ENCODE data around the gene ZFAND3. TPM values are rescaled to one million over a fixed set of nuclear protein-coding genes. Genes with fewer than 3 reads are reported as not detected.

Gene ZFAND3
- polyA plus RNA-seq, 1 donor (not counting 4 experiments of a cell fraction or from before 2014, with no cell fraction given), result 19.6 TPM

DNA sequence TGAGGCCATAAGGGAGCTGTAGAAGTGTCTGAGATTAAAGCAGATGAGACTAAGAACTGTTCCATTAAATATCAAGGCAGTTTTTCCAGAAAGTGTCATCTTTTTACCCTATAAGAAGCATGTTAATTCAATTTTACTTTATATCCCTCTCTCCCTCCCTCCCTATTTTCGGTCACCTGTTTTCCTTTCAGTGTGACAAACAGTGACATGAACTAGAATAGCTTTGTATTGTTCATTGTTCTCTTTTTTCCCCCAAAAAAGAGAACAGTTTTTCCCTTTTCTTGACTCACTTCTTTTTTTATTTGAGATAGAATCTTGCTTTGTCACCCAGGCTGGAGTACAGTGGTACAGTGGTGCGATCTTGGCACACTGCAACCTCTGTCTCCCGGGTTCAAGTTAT, 269.3 kb downstream of the ZFAND3 start:
- no peaks in the 10 kb centered on the region for H3K36me3 ChIP-seq (ENCODE audit: control insufficient read depth in 2 of 2, extremely low read depth in 1 of 2, insufficient read depth in 2 of 2, low read length in 2 of 2)
- no peak overlapping the region for H3K9ac ChIP-seq (ENCODE audit: control insufficient read depth, extremely low read depth, insufficient read depth, low read length)
- no peak overlapping the region for H3K27ac ChIP-seq (ENCODE audit: control insufficient read depth, insufficient read depth, low read length)
- no peak for FAIRE-seq
- H2AFZ ChIP-seq (ENCODE audit: control insufficient read depth, low read length), result no peak overlapping the region
- no peaks in the 10 kb centered on the region for H3K27me3 ChIP-seq (ENCODE audit: control insufficient read depth, extremely low read depth, insufficient read depth, low read length)
- H3K9me1 ChIP-seq (ENCODE audit: control insufficient read depth, extremely low read depth, insufficient read depth, low read length), result no peaks in the 10 kb centered on the region
- no peaks in the 10 kb centered on the region for H3K4me1 ChIP-seq (ENCODE audit: control insufficient read depth, extremely low read depth, insufficient read depth, low read length)
- no peak for DNase-seq (ENCODE audit: low read depth, low spot score)
- no peaks in the 10 kb centered on the region for H3K9me3 ChIP-seq (ENCODE audit: control insufficient read depth, low read depth, low read length)
- H3K4me3 ChIP-seq (ENCODE audit: control insufficient read depth in 2 of 3, extremely low read depth in 1 of 3, insufficient read depth in 2 of 3, low read depth in 1 of 3, low read length in 3 of 3), result no peak overlapping the region
- TF ChIP-seq CTCF (optimal IDR thresholded peaks at IDR 0.05 in 1 of 3, IDR thresholded peaks at IDR 0.05 in 1 of 3, conservative IDR thresholded peaks at IDR 0.05 in 1 of 3; ENCODE audit: extremely low read depth in 1 of 3, insufficient read depth in 2 of 3, low read length in 3 of 3), result no peak
- TF ChIP-seq EZH2 (IDR thresholded peaks at IDR 0.05; ENCODE audit: low read length), result no peak
- no peaks in the 10 kb centered on the region for H4K20me1 ChIP-seq (ENCODE audit: control insufficient read depth, extremely low read depth, insufficient read depth, low read length)
- H3K4me2 ChIP-seq (ENCODE audit: control insufficient read depth, extremely low read depth, insufficient read depth, low read depth, low read length), result no peak overlapping the region
- no peaks in the 10 kb centered on the region for H3K79me2 ChIP-seq (ENCODE audit: control insufficient read depth, insufficient read depth, low read length)
- dilution Hi-C loops (cut with MboI; ENCODE audit: extremely low pct_ligation_motif_present, low sequenced_read_pairs), result no loop called here

- no peaks in the 10 kb centered on the region for H3K9me1 ChIP-seq (ENCODE audit: control insufficient read depth, extremely low read depth, insufficient read depth, low read length)
- TF ChIP-seq CTCF (optimal IDR thresholded peaks at IDR 0.05 in 1 of 3, IDR thresholded peaks at IDR 0.05 in 1 of 3, conservative IDR thresholded peaks at IDR 0.05 in 1 of 3; ENCODE audit: extremely low read depth in 1 of 3, insufficient read depth in 2 of 3, low read length in 3 of 3) (no peak), EZH2 (IDR thresholded peaks at IDR 0.05; ENCODE audit: low read length) (no peak)
- no peak overlapping the region for H3K27ac ChIP-seq (ENCODE audit: control insufficient read depth, insufficient read depth, low read length)
- no peak overlapping the region for H2AFZ ChIP-seq (ENCODE audit: control insufficient read depth, low read length)
- no peak for FAIRE-seq
- no peaks in the 10 kb centered on the region for H3K9me3 ChIP-seq (ENCODE audit: control insufficient read depth, low read depth, low read length)
- no peaks in the 10 kb centered on the region for H3K27me3 ChIP-seq (ENCODE audit: control insufficient read depth, extremely low read depth, insufficient read depth, low read length)
- dilution Hi-C loops (cut with MboI; ENCODE audit: extremely low pct_ligation_motif_present, low sequenced_read_pairs), result no loop called here
- no peak for DNase-seq (ENCODE audit: low read depth, low spot score)
- no peak overlapping the region for H3K4me2 ChIP-seq (ENCODE audit: control insufficient read depth, extremely low read depth, insufficient read depth, low read depth, low read length)
- H3K79me2 ChIP-seq (ENCODE audit: control insufficient read depth, insufficient read depth, low read length), result peaks cover 3% of the 10 kb centered on the region
- no peak overlapping the region for H3K4me3 ChIP-seq (ENCODE audit: control insufficient read depth in 2 of 3, extremely low read depth in 1 of 3, insufficient read depth in 2 of 3, low read depth in 1 of 3, low read length in 3 of 3)
- H3K9ac ChIP-seq (ENCODE audit: control insufficient read depth, extremely low read depth, insufficient read depth, low read length), result no peak overlapping the region
- peaks cover 9% of the 10 kb centered on the region for H3K4me1 ChIP-seq (ENCODE audit: control insufficient read depth, extremely low read depth, insufficient read depth, low read length)
- no peaks in the 10 kb centered on the region for H4K20me1 ChIP-seq (ENCODE audit: control insufficient read depth, extremely low read depth, insufficient read depth, low read length)
- H3K36me3 ChIP-seq (ENCODE audit: control insufficient read depth in 2 of 2, extremely low read depth in 1 of 2, insufficient read depth in 2 of 2, low read length in 2 of 2), result no peaks in the 10 kb centered on the region
Measured at GRCh38 chr6:38091613-38092012, 272.1 kb downstream of the ZFAND3 start.

Data from keratinocyte (primary cell).